Mesothelial cell of epicardium (in vitro differentiated cells): ENCODE results near the gene CD79A. TPM values are rescaled to one million over a fixed set of nuclear protein-coding genes. Genes with fewer than 3 reads are reported as not detected.

Experiments used
- DNase-seq, 2 experiments: peaks; one replicate each; pipeline ENCODE4 v3.0.0; 2021; ENCODE audit warnings: low spot score in 2 of 2; ENCODE audit not compliant: unreplicated experiment in 2 of 2
- H3K27ac Mint-ChIP-seq: 2 replicates; pipeline ENCODE4 v1.8.0; 2021; ENCODE audit warnings: mixed read lengths
- H3K27me3 Mint-ChIP-seq: 2 replicates; pipeline ENCODE4 v1.8.0; 2021; ENCODE audit warnings: low read depth, mixed read lengths
- H3K36me3 Mint-ChIP-seq: 2 replicates; pipeline ENCODE4 v1.8.0; 2021; ENCODE audit warnings: mixed read lengths
- H3K4me1 Mint-ChIP-seq: 2 replicates; pipeline ENCODE4 v1.8.0; 2021; ENCODE audit warnings: mixed read lengths
- H3K4me3 Mint-ChIP-seq: 2 replicates; pipeline ENCODE4 v1.8.0; 2021; ENCODE audit warnings: mild to moderate bottlenecking, moderate library complexity, mixed read lengths
- H3K9me3 Mint-ChIP-seq: 2 replicates; pipeline ENCODE4 v1.8.0; 2021; ENCODE audit warnings: mixed read lengths
- CTCF ChIP-seq: fragments of 200-600 bp; sonication (generic); IDR thresholded peaks from one replicate; pipeline ENCODE4 v1.5.0; 2021; ENCODE audit warnings: antibody characterized with exemption; ENCODE audit not compliant: unreplicated experiment
- total RNA-seq: library from RNA; stranded (reverse); gene quantifications from 3 replicates; pipeline ENCODE4 v1.2.1, GENCODE V29; 2021

CD79A gene
- total RNA-seq, 1 donor from 2014 or later, result 0.58 TPM

- Mint-ChIP-seq H3K27ac (peak overlapping the region; percentile 23), H3K9me3 (no peaks in the 10 kb centered on the region), H3K4me1 (peaks cover 34% of the 10 kb centered on the region), H3K4me3 (no peak overlapping the region), H3K27me3 (no peaks in the 10 kb centered on the region), H3K36me3 (peaks cover 40% of the 10 kb centered on the region)
- no peak for TF ChIP-seq CTCF
- no peak for DNase-seq
These were observed 13.7 kb upstream of the CD79A start for GRCh38 chr19:41863209-41863931.

- H3K9me3 Mint-ChIP-seq, result no peaks in the 10 kb centered on the region
- H3K4me1 Mint-ChIP-seq, result peaks cover 31% of the 10 kb centered on the region
- H3K36me3 Mint-ChIP-seq, result peaks cover 42% of the 10 kb centered on the region
- no peak for TF ChIP-seq CTCF
- H3K4me3 Mint-ChIP-seq, result no peak overlapping the region
- no peak for DNase-seq
- H3K27ac Mint-ChIP-seq, result peak overlapping the region; percentile 34
- no peaks in the 10 kb centered on the region for H3K27me3 Mint-ChIP-seq
These were observed 12.7 kb upstream of the CD79A start for GRCh38 chr19:41864374-41864773.

- Mint-ChIP-seq H3K4me1 (peaks cover 24% of the 10 kb centered on the region), H3K27ac (peak overlapping the region; percentile 41)
These were observed 10.8 kb upstream of the CD79A start for GRCh38 chr19:41866284-41866683.

GRCh38 chr19:41868120-41868988 lies 8.7 kb upstream of the CD79A start:
- H3K9me3 Mint-ChIP-seq, result no peaks in the 10 kb centered on the region
- no peak for TF ChIP-seq CTCF
- H3K27me3 Mint-ChIP-seq, result no peaks in the 10 kb centered on the region
- peak overlapping the region; percentile 59 for H3K27ac Mint-ChIP-seq
- H3K4me1 Mint-ChIP-seq, result peaks cover 8% of the 10 kb centered on the region
- DNase-seq, result no peak
- H3K4me3 Mint-ChIP-seq, result no peak overlapping the region
- H3K36me3 Mint-ChIP-seq, result peaks cover 30% of the 10 kb centered on the region

More at GRCh38 chr19:41866284-41866683, 10.8 kb upstream of the CD79A start:
- peaks cover 43% of the 10 kb centered on the region for H3K36me3 Mint-ChIP-seq
- no peaks in the 10 kb centered on the region for H3K9me3 Mint-ChIP-seq
- TF ChIP-seq CTCF, result no peak
- H3K4me3 Mint-ChIP-seq, result no peak overlapping the region
- DNase-seq, result no peak
- no peaks in the 10 kb centered on the region for H3K27me3 Mint-ChIP-seq

GRCh38 chr19:41868989-41869300 lies 8.1 kb upstream of the CD79A start:
- no peak for DNase-seq
- Mint-ChIP-seq H3K4me3 (no peak overlapping the region), H3K4me1 (peaks cover 5% of the 10 kb centered on the region), H3K27ac (no peak overlapping the region), H3K9me3 (no peaks in the 10 kb centered on the region), H3K36me3 (peaks cover 27% of the 10 kb centered on the region), H3K27me3 (no peaks in the 10 kb centered on the region)
- TF ChIP-seq CTCF, result no peak
